ENCODE results near the gene TUBGCP2.

Gene TUBGCP2

GRCh38 chr10:133302230-133302629 lies 6.4 kb downstream of the TUBGCP2 start:
- no peak for DNase-seq (ENCODE audit: low read depth in 3 of 3)

DNA sequence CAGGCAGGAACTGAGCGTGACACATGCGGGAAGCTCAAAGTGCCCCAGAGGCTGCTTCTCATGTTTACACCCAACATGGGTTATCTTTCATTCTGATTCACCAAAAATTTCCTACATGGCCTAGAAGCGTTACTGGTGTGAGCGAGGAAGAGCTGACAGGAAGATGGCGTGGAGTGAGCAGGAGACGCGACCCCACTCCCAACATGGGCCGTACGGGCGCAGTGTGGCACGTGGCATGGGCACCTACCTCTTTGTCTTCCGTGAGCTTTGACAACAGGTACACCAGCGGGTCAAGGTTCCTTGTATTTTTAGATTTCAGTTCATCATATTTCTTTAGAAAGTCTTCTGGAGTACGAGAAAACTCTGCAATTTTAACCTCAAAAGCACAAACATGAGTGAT lies 8.9 kb downstream of the TUBGCP2 start:
- no peak for DNase-seq (ENCODE audit: low read depth in 3 of 3)

DNA sequence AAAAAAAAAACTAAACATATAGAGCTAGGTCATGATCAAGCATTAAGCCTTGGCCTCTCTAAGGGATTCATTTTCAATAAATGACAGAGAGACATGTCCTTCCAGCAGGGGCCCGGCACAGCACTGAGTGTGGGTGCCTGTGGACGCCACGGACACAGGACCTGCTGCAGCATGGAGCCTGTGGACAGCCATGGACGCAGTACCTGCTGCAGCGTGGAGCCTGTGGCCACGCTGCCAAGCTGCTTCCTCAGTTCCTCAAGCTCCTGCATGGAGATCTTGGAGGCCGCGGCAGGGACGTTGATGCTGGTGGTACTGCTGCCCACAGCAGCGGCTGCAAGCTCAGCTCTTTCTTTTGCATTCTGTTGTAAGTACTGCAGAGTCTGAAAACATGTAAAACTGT lies 9.4 kb downstream of the TUBGCP2 start:
- DNase-seq (ENCODE audit: low read depth in 3 of 3): no peak

DNA sequence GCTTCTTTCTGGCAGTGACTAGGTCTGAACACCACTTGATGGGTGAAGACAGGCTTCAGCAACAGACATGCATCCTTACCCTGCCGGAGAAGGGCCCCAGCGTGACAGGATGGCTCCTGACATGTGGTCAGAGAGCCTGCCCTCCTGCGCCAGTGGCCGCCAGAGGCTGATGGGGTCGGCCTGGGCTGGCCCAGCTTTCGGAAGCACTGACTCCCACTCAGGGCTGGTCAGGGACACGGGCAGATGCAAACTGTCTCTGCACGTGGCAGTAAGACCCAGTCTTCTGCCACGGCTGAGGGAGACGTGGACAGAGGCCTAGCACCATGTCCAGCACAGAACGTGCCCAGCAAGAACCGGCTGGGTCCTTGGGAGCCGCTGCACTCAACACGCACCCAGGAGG lies 10.2 kb downstream of the TUBGCP2 start:
- no peak for DNase-seq (ENCODE audit: low read depth in 3 of 3)

GRCh38 chr10:133297504-133297903 lies 11.2 kb downstream of the TUBGCP2 start:
- no peak for DNase-seq (ENCODE audit: low read depth in 3 of 3)

GRCh38 chr10:133295426-133296320 lies 13.0 kb downstream of the TUBGCP2 start:
- DNase-seq (ENCODE audit: low read depth in 3 of 3): no peak

DNA sequence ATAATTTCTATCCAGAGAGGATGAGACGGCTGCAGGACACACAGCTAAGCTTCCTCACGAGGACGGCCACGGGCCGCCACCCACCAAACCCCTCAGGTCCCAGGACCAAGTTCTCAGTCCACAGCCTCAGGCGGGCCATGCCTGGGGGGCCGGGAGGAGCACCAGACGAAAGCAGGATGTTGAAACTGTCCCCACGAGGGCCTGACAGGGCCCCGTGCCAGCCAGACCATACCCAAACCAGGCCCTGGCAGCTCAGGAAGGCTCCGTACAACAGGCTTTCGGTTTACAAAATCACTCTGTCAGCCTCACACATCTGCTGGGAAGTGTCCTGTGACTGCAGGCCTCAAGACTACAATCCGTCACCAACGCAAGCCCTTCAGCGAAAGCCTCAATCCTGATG lies 14.5 kb downstream of the TUBGCP2 start:
- no peak for DNase-seq (ENCODE audit: low read depth in 3 of 3)

GRCh38 chr10:133293810-133294119 lies 14.9 kb downstream of the TUBGCP2 start:
- no peak for DNase-seq (ENCODE audit: low read depth in 3 of 3)

DNA sequence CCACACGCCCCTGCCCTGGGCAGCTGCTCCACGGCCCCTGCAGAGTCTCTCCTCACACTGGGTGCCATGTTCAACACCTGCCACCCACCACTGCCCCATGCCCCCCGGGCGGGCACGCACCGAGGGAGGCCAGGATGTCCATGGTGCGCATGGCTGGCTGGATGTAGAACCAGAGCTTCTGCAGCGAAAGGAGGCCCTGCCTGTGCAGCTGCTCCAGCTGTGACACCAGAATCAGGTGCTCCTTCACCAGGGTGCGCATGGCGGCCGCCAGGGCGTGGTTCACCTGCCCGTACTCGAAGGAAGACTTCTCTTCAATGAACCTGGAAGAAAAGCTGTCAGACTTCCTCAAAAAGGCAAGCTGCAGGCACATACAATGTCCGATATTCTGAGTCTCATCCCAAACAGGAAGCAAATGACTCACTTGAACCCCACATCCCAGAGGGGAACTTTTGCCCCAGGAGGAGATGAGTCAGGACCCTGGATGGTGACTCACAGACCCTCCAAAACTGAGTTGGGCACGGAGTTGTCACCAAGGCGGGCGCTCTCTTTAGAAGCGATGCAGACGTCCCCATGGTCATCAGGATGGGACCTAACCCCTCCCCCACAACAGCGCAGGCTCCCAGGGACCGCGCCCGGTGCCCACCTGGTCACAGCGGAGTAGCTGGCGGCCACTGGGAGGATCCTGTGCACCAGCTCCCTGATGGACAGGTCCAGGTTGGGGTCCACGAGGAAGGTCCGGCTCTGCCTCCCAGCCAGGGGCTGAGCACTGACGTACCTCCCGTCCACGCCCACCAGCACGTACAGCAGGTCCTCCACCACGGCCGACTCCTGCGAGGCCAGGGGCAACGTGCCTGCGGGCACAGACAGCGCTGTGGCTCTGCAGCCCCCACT lies 15.5 kb downstream of the TUBGCP2 start:
- DNase-seq (ENCODE audit: low read depth in 3 of 3): no peak

DNA sequence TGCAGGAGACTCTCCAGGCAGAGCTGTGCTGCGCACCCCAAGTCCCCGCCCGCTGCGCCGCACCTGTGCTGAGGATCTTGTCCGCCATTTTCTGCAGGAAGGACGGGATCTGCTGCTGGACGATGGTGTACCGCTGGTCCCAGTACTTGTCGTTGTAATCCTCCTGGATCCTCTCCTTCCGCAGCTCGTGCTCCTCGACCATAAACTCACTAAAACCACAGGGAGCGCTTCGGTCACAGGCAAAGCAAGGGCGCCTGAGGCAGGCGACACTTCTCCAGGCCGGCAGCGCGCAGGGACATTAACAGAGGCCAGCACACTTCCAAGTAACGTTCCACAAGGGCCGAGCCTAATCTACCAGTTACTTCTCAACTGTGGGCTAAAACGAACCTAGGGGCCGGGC lies 18.9 kb downstream of the TUBGCP2 start:
- no peak for DNase-seq (ENCODE audit: low read depth in 3 of 3)

- no peak for DNase-seq (ENCODE audit: low read depth in 3 of 3)
These were observed 20.7 kb downstream of the TUBGCP2 start for GRCh38 chr10:133287832-133288500.

- DNase-seq (ENCODE audit: low read depth in 3 of 3): no peak
These were observed 22.3 kb downstream of the TUBGCP2 start for GRCh38 chr10:133286366-133286765.

DNA sequence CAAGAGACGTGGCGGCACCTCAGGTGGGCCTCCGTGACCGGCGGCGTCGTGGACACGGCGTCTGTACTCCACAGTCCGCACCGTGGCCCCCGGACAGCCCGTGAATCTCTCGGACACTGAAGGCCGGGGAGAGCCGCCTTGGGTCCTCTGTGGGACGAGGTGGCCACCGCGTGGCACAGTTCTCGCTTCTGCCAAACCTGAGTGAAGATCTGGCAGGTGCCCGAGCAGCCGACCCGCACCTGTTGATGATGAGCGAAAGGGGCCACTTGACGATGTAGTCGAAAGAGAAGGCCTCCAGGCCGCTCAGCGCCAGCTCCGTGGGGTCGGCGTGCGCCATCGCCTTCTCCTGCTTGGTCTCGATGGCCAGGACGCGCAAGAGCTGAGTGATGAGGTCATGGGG lies 23.5 kb downstream of the TUBGCP2 start:
- DNase-seq (ENCODE audit: low read depth in 3 of 3): no peak

DNA sequence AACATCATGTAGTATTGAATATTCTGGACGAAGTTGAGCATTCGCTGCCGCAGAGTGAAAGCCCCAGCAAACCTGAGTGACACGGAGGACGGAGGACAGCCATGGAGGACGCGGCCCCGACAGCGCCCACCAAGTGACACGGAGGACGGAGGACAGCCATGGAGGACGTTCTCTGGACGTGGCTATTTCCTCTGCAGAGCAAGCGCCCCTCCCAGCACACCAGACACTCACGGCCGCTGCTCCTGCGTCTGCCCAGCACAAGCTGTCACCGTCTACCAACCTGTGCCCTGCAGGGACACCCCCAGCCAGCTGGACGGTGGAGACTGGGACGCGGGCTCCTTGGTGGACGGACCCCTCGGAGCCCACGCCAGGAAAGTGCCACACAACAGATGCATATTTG lies 24.7 kb downstream of the TUBGCP2 start:
- no peak for DNase-seq (ENCODE audit: low read depth in 3 of 3)

DNA sequence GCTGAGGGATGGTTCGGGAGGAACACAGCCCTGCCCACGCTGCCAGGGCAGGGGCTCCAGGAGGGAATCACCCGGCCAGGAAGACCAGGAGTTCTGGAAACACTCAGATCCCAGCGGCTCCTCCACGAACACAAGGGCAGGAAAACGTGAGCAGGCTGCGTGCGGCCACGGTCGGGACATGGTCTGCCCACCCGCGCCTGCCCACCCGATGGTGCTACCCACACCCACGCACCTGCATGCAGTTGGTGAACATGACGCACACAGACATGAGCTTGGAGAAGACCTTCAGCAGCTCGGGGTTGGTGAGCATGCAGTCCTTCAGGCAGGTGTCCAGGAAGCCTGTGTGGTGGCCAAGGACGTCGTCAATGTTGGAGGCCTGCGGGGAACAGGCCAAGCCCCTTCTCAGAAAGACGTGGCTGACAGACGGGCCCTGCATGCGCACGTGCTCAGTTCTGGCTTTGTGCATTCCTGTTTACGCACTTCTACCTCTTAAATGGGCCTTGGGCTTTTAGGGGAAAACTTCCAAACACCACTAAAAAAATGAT lies 25.8 kb downstream of the TUBGCP2 start:
- no peak for DNase-seq (ENCODE audit: low read depth in 3 of 3)

DNA sequence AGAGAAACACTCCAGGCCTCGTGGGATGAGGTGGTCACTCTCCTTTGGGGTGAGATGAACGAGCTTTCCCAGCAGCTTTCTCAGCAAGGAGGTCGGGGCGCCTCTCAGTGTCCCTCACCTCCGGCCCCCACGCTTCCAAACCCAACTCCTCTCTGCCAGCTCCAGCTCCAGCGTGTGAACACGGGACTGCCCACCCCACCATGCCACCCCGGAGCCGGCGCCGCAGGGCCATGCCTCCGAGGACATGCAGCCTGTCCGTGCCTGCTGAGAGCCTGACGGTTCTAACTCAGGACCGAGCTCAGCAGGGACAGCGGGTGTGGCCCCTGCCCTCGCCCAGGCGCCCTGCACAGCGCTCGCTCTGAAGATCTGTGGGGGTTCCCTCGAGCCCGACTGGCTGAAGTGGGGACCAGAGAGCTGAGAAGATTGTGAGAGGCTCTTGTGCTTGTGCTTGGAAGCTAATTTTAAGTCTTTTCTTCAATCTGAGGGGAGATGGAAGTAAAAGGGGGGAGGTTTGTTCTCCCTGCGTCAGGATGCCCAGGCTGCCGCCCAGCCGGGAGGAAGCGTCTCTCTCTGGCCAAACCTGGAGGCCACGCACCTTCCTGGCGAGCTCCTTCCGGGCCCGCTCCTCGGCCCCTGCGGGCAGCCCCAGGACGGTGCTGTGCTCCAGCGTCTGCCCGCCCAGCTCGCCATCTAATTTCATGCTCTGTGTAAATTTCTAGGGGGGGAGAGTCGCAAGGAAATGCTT lies 26.9 kb downstream of the TUBGCP2 start:
- DNase-seq (ENCODE audit: low read depth in 3 of 3): no peak

DNA sequence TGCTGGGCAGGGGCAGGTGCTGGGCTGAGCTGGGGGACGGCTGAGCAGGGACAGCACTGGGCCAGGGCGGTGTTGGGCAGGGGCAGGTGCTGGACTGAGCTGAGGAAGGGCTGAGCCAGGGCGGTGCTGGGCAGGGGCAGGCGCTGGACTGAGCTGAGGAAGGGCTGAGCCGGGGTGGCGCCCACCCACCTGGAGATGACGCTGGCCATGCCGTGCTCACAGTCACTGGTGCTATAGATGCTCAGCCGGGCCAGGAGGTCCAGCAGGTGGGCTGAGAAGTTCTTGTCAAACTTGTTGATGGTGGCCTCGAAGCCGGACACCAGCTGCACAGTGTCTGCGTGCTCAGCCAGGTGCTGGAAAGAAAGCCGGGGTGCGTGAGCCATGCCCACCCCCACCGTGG lies 27.6 kb downstream of the TUBGCP2 start:
- DNase-seq (ENCODE audit: low read depth in 3 of 3): no peak

GRCh38 chr10:133280391-133281059 lies 28.1 kb downstream of the TUBGCP2 start:
- DNase-seq (ENCODE audit: low read depth in 3 of 3): no peak

DNA sequence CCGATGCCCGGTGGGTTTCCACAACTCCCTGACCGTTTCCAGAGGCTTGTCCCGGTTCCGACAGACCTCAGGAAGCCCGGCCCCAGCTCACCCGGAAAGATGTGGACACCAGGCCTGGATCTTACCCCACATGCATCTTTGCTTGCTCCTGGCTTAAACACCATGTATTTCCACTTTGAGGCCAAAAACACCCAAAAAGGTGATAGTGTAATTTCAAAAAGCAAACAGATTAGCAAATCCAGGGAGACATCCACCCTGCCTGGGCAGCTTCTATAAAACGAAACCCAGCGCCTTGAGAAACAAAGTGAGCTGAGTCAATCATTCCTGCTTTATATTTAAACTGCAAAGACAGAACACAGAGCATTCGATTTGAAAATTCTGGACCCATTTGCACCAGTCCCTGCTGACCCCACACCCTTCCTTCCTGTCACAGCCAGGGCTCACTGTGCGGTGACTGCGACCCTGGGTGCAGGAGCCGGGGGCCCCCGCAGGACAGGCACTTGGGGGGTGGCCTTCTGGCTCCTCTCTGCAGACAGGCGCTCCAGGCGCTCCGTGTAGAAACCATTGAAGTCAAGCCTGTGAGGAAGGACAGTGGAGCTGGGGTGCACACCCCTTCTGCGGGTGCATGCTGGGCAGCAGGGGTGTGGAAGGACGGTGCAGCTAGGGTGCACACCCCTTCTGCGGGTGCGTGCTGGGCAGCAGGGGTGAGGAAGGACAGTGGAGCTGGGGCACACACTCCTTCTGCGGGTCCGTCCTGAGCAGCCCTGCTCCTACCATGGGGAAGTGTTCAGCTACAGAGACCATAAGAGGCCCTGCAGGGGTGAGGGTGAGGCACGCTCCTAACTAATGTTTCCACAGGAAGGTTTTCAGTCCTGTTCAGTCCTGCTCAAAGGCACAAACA lies 29.1 kb downstream of the TUBGCP2 start:
- DNase-seq (ENCODE audit: low read depth in 3 of 3): no peak
